Retinal pigment epithelial cell (primary cell): Measurements from ENCODE around the gene PSMC5.

Experiments
- DNase-seq: peaks from one replicate; pipeline ENCODE4 v3.0.0-alpha.2; 2010; ENCODE audit warnings: low read depth
- H3K4me3 ChIP-seq: 2 replicates; pipeline ENCODE4 v1.5.1; 2011; ENCODE audit warnings: mild to moderate bottlenecking, low read length, control low read depth, moderate library complexity
- TF ChIP-seq, protein P1 (sequence below): conservative IDR thresholded peaks from 2 replicates; pipeline ENCODE4 v1.5.1; 2011; ENCODE audit warnings: low read depth, low read length, control low read depth, inconsistent platforms

PSMC5 gene

DNA sequence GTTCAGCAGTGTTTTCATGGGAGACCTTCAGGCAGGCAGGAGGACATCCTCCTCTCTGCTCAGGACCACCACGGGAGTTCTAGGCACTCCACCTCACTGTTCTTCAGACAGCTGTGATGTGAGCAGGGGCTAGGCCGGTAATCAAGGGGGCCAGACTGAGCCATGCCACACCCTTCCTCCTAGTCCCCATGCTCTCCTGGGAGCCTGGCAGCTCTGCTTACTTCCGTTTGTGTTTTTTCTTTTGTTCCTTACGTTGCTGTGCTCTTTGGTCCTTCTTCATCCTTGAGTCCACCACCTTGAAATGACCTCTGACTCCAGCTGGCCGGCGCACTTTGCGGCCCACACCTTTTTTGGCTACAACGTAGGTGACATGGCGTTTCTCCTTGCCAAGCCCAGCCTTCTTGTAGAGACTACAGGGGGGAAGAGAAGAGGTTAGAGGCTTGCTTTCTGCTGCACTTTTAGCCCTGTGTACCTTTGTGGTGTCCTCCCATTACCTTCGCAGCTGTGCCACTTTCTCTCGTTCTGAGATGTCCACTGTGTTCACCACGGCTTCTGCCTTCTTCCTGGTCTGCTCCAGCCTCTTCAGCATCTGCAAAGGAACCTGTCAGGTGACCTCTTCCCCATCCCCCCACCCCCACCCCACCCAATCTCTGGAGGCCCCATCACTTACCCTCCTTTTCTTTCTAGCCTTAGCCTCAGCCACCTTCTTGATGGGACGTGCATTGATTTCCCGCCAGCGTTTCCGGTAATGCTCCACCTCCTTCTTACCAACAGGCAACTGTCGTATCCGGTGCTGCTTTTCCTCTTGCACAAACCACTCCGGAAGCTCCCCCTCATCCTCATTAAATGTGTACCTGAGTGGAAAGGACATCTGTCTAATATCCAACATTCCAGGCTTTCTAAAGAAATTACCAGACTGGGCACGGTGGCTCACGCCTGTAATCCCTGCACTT is 7.4 kb upstream of the PSMC5 start:
- H3K4me3 ChIP-seq: no peak overlapping the region
- TF ChIP-seq, protein P1, sequence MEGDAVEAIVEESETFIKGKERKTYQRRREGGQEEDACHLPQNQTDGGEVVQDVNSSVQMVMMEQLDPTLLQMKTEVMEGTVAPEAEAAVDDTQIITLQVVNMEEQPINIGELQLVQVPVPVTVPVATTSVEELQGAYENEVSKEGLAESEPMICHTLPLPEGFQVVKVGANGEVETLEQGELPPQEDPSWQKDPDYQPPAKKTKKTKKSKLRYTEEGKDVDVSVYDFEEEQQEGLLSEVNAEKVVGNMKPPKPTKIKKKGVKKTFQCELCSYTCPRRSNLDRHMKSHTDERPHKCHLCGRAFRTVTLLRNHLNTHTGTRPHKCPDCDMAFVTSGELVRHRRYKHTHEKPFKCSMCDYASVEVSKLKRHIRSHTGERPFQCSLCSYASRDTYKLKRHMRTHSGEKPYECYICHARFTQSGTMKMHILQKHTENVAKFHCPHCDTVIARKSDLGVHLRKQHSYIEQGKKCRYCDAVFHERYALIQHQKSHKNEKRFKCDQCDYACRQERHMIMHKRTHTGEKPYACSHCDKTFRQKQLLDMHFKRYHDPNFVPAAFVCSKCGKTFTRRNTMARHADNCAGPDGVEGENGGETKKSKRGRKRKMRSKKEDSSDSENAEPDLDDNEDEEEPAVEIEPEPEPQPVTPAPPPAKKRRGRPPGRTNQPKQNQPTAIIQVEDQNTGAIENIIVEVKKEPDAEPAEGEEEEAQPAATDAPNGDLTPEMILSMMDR: no peak
- no peak for DNase-seq

DNA sequence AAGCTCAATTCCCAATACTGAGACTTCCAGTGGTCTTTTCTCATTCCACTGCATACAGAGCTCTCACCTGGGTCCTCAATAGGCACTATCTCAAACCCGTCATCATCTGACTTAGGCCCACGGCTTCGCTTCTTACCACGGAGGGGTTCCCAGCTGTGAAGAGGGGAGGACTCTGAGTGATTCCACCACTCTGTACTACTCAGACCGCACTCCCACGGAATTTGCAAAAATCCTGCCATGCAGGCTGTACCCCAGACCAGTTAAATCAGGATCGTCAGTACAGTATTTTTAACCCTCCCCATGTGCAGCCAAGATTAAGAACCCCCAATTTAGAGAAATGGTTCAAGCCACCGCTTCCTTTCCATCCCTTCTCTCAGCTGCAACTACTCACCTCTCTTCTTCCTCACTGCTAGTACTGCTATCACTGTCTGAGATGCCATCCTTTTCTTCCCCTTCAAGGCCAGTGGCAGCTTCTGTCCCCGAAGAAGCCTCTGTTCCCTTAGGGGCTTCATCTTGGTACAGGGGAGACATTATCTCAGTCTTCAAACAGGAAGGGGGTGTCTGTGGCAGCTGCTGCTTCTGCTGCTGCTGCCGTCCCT is 6.2 kb upstream of the PSMC5 start:
- H3K4me3 ChIP-seq: no peak overlapping the region
- TF ChIP-seq, protein P1: no peak
- DNase-seq: no peak

DNA sequence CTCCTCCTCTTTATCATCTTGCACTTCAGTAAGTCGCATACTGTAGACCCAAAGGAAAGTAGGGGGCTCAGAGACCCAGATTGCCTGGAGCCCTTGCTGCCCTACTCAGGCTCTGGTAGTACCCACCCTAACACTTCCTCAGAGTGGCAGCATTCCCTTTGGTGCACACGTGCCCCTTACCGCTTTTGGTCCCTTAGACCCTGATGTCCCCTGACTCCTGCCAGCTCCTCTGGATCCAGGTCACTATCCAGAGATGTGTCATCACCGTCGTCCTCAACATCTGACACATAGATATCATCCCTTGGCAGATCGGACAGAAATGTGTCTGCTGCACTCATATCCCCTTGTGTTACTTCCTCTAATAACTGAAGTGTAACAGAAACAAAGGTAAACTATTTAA is 5.4 kb upstream of the PSMC5 start:
- DNase-seq: no peak
- TF ChIP-seq, protein P1: no peak
- H3K4me3 ChIP-seq: no peak overlapping the region

DNA sequence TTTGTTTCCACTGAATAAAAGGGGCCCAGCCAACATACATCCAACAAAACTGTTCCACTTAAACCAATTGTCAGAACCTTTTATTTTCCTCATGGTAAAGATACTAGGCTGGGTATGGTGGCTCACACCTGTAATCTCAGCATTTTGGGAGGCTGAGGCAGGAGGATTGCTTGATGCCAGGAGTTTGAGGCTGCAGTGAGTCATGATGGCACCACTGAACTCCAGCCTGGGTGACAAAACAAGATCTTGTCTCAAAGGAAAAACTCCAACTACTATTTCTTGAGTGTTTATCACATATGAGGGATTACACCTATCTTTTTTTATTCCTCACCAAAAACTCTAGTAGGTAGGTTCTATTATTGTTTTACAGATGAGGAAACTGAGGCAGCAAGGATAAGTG is 4.7 kb upstream of the PSMC5 start:
- no peak overlapping the region for H3K4me3 ChIP-seq
- TF ChIP-seq, protein P1: no peak
- DNase-seq: no peak

DNA sequence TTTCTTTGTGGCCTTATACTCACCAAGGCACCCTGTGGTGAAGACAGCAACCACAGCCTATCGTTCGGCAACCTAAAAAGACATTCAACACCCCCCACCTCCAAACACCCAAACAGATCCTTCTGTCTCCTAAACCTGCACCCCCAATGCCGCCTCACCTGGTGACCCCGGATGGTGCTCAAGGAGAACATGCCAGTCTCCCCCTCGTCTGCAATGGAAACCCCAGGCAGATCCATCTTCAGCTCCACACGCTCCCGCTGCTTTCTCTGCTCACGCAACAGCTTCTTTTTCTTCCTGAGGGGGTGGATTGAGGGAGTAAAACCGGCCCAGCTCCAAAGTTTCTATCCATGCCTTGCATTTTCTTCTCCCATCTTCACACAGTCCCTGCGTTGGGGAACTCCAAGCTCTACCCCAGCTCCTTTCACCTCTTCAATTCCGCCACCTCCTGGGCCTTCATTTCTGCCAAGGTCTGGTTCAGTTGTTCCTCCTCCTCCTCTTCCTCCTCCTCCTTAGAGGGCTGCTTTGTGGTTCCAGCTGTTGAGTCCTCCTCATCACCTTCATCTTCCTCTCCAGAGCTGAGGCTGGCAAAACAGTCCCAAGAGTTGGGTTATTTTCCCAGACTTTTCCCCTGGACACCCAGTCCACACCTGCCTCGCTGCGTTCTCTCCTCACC is 3.4 kb upstream of the PSMC5 start:
- TF ChIP-seq, protein P1: no peak
- H3K4me3 ChIP-seq: no peak overlapping the region
- DNase-seq: no peak

DNA sequence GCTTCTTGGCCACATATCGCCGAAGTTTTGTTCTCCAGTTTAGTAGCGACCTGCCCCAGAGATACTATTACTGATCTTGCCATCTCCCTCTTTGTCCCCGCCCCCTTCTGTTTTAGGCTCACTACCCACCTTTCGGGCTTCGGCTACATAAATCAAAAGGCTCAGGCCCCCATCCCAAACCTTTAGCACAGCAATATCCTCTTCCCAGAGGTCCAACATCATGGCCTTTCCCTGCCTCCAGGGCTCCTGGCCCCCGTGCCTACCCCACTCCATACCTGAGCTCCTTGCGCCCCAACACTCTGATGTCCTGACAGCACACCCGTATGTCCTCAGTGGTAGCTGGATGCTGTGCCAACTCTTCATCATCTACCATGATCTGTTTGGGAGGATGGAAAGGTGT is 2.9 kb upstream of the PSMC5 start:
- TF ChIP-seq, protein P1: no peak
- DNase-seq: no peak
- H3K4me3 ChIP-seq: no peak overlapping the region
